Neutrophil (primary cell): ENCODE results near the gene C5orf15.

Experiments
- H3K27ac ChIP-seq: fragments of 200-600 bp; sonication (generic); 2 replicates; pipeline ENCODE4 v1.5.1; 2016; ENCODE audit warnings: mild to moderate bottlenecking, moderate library complexity
- H3K27me3 ChIP-seq: fragments of 200-600 bp; sonication (generic); 2 replicates; pipeline ENCODE4 v1.6.0; 2016; ENCODE audit warnings: mild to moderate bottlenecking
- H3K36me3 ChIP-seq: fragments of 200-600 bp; sonication (generic); 2 replicates; pipeline ENCODE4 v1.5.1; 2017
- H3K4me1 ChIP-seq, 2 experiments: fragments of 200-600 bp in 1 of 2; sonication (generic) in 1 of 2; 1 replicate in 1 of 2; 2 replicates in 1 of 2; pipeline versions ENCODE4 v1.5.1 to v1.6.1; 2013 to 2016; ENCODE audit warnings: low read depth in 1 of 2, low read length in 1 of 2, mild to moderate bottlenecking in 1 of 2, moderate library complexity in 1 of 2; ENCODE audit not compliant: control insufficient read depth in 1 of 2, insufficient read depth in 1 of 2
- H3K4me3 ChIP-seq, 2 experiments: fragments of 200-600 bp in 1 of 2; sonication (generic) in 1 of 2; 1 replicate in 1 of 2; 2 replicates in 1 of 2; pipeline ENCODE4 v1.5.1; 2013 to 2016; ENCODE audit warnings: low read depth in 1 of 2, low read length in 1 of 2, mild to moderate bottlenecking in 1 of 2, moderate library complexity in 1 of 2
- H3K9me3 ChIP-seq: fragments of 200-600 bp; sonication (generic); 2 replicates; pipeline ENCODE4 v1.5.1; 2016
- CTCF ChIP-seq: fragments of 200-600 bp; sonication (generic); IDR thresholded peaks from 2 replicates; pipeline ENCODE4 v1.5.1; 2016; ENCODE audit warnings: antibody characterized with exemption

C5orf15 gene

GRCh38 chr5:133950821-133951612, 17.4 kb downstream of the C5orf15 start:
- TF ChIP-seq CTCF, result no peak
- H3K4me3 ChIP-seq, result no peak overlapping the region
- no peak overlapping the region for H3K27ac ChIP-seq
- no peaks in the 10 kb centered on the region for H3K4me1 ChIP-seq
- H3K27me3 ChIP-seq, result no peaks in the 10 kb centered on the region
- H3K36me3 ChIP-seq, result peaks cover 11% of the 10 kb centered on the region
- no peaks in the 10 kb centered on the region for H3K9me3 ChIP-seq

- no peaks in the 10 kb centered on the region for H3K9me3 ChIP-seq
- H3K4me1 ChIP-seq, result no peaks in the 10 kb centered on the region
- H3K4me3 ChIP-seq, result no peak overlapping the region
- no peak for TF ChIP-seq CTCF
- H3K27ac ChIP-seq, result no peak overlapping the region
- H3K27me3 ChIP-seq, result no peaks in the 10 kb centered on the region
- H3K36me3 ChIP-seq, result no peaks in the 10 kb centered on the region
These were observed 19.7 kb downstream of the C5orf15 start for GRCh38 chr5:133948721-133949120.

- H3K27me3 ChIP-seq, result no peaks in the 10 kb centered on the region
- H3K27ac ChIP-seq, result no peak overlapping the region
- no peaks in the 10 kb centered on the region for H3K36me3 ChIP-seq
- TF ChIP-seq CTCF, result no peak
- H3K9me3 ChIP-seq, result no peaks in the 10 kb centered on the region
- H3K4me1 ChIP-seq, result no peaks in the 10 kb centered on the region
- no peak overlapping the region for H3K4me3 ChIP-seq
These were observed 21.0 kb downstream of the C5orf15 start for GRCh38 chr5:133947431-133947841.

GRCh38 chr5:133945568-133945967, 22.9 kb downstream of the C5orf15 start:
- H3K4me3 ChIP-seq, result no peak overlapping the region
- no peaks in the 10 kb centered on the region for H3K4me1 ChIP-seq
- H3K27me3 ChIP-seq, result no peaks in the 10 kb centered on the region
- no peak for TF ChIP-seq CTCF
- no peaks in the 10 kb centered on the region for H3K36me3 ChIP-seq
- no peaks in the 10 kb centered on the region for H3K9me3 ChIP-seq
- no peak overlapping the region for H3K27ac ChIP-seq

- Histone ChIP-seq H3K4me1 (no peaks in the 10 kb centered on the region), H3K27me3 (no peaks in the 10 kb centered on the region), H3K9me3 (no peaks in the 10 kb centered on the region), H3K27ac (no peak overlapping the region), H3K4me3 (no peak overlapping the region), H3K36me3 (no peaks in the 10 kb centered on the region)
- no peak for TF ChIP-seq CTCF
These were observed 23.9 kb downstream of the C5orf15 start for GRCh38 chr5:133944263-133945185.
